ENCODE measurements around the gene PRLHR. TPM values are rescaled to one million over a fixed set of nuclear protein-coding genes. Genes with fewer than 3 reads are reported as not detected.

Gene PRLHR
- total and polyA plus RNA-seq, 2 of the 13 experiments (the other 11 are each of a cell fraction or from before 2014, with no cell fraction given), result not detected

GRCh38 chr10:118595598-118596425, at the start of gene PRLHR (continued):
- no peak for TF ChIP-seq ZNF142 (CRISPR knock-in tag; IDR thresholded peaks at IDR 0.05)
- TF ChIP-seq ZNF563 (CRISPR knock-in tag; IDR thresholded peaks at IDR 0.05), result peak; percentile 43; the same call in 1 of the 2 replicates
- TF ChIP-seq, protein P1, sequence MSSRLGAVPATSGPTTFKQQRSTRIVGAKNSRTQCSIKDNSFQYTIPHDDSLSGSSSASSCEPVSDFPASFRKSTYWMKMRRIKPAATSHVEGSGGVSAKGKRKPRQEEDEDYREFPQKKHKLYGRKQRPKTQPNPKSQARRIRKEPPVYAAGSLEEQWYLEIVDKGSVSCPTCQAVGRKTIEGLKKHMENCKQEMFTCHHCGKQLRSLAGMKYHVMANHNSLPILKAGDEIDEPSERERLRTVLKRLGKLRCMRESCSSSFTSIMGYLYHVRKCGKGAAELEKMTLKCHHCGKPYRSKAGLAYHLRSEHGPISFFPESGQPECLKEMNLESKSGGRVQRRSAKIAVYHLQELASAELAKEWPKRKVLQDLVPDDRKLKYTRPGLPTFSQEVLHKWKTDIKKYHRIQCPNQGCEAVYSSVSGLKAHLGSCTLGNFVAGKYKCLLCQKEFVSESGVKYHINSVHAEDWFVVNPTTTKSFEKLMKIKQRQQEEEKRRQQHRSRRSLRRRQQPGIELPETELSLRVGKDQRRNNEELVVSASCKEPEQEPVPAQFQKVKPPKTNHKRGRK (CRISPR knock-in tag; IDR thresholded peaks at IDR 0.05), result no peak

- H3K4me2 ChIP-seq (ENCODE audit: low read depth, low read length), result no peak overlapping the region
- FAIRE-seq, result no peak
- no peak for ATAC-seq
Observed at GRCh38 chr10:118642228-118642627, 46.8 kb upstream of the PRLHR start.

More at GRCh38 chr10:118642228-118642627, 46.8 kb upstream of the PRLHR start:
- Histone ChIP-seq H3K27me3 (ENCODE audit: control insufficient read depth in 1 of 2, insufficient read depth in 2 of 2, low read length in 2 of 2) (peaks cover 0 to 23% of the 10 kb centered on the region in 2 experiments; a peak in 4 of 5 replicates), H3K9me3 (ENCODE audit: low read length) (no peaks in the 10 kb centered on the region), H4K20me1 (ENCODE audit: insufficient read depth, low read length) (no peaks in the 10 kb centered on the region), H2AFZ (ENCODE audit: low read length) (no peak overlapping the region), H3K9ac (ENCODE audit: insufficient read depth, low read depth, low read length) (no peak overlapping the region), H3K36me3 (replicated peaks in 1 of 2; ENCODE audit: control insufficient read depth in 1 of 2, insufficient read depth in 2 of 2, low read length in 2 of 2) (no peaks in the 10 kb centered on the region), H3K4me1 (ENCODE audit: insufficient read depth, low read length) (no peaks in the 10 kb centered on the region), H3K27ac (ENCODE audit: extremely low read length, insufficient read depth, low read length) (no peak overlapping the region), H3K4me3 (replicated peaks in 1 of 3; ENCODE audit: insufficient read depth in 1 of 3, low read depth in 2 of 3, low read length in 3 of 3) (no peak overlapping the region), H3K79me2 (ENCODE audit: insufficient read depth, low read length) (no peaks in the 10 kb centered on the region)
- intact Hi-C loops (cut with micrococcal nuclease; ENCODE audit: unreplicated experiment), result no loop called here
- ChIA-PET CTCF (ENCODE audit: low intra/inter-chr PET ratio, low total read pairs) (no interaction called here), POLR2A (no interaction called here)
- in situ Hi-C loops (cut with HindIII; ENCODE audit: extremely low pct_ligation_motif_present, low pct_unique_long_range_greater_than_20kb), result no loop called here
- no peak for TF ChIP-seq PBX2 (CRISPR knock-in tag; IDR thresholded peaks at IDR 0.05)
- peak; percentile 82 for TF ChIP-seq ZNF768 (CRISPR knock-in tag; IDR thresholded peaks at IDR 0.05)
- no peak for TF ChIP-seq ZFY (CRISPR knock-in tag; IDR thresholded peaks at IDR 0.05)
- no peak for TF ChIP-seq ATF7 (IDR thresholded peaks at IDR 0.05)
- TF ChIP-seq ATF7 (CRISPR knock-in tag; IDR thresholded peaks at IDR 0.05), result no peak
- TF ChIP-seq ZNF335 (CRISPR knock-in tag; IDR thresholded peaks at IDR 0.05), result no peak
- WGBS (ENCODE audit: low lambda C conversion rate), result 21% methylated on average over 2 of the region's 2 CpGs
- no peak for DNase-seq (ENCODE audit: low spot score)
- BruUV-seq (replicated peaks), result no TSS peak

All from HepG2 (cell line).